Esophagus (tissue), 2 donors: Measurements from ENCODE around the gene TAPBP. TPM values are rescaled to one million over a fixed set of nuclear protein-coding genes. Genes with fewer than 3 reads are reported as not detected.
"Not testable (repeated sequence)": the region's sequence is repeated elsewhere in the genome, so short reads cannot be mapped to it uniquely, and the experiment has no call there.

Experiments used
- H3K27ac ChIP-seq, 2 donors: one replicate each; pipeline ENCODE4 v1.5.1; 2013; ENCODE audit warnings: low read depth in 2 of 2, mild to moderate bottlenecking in 2 of 2, inconsistent platforms in 1 of 2, low read length in 1 of 2, moderate library complexity in 1 of 2
- H3K27me3 ChIP-seq, 2 donors: one replicate each; pipeline ENCODE4 v1.6.1; 2013; ENCODE audit warnings: low read length in 2 of 2, control low read depth in 1 of 2, mild to moderate bottlenecking in 1 of 2; ENCODE audit not compliant: insufficient read depth in 2 of 2, control insufficient read depth in 1 of 2
- H3K36me3 ChIP-seq, 2 donors: one replicate each; pipeline ENCODE4 v1.6.1; 2013; ENCODE audit warnings: low read length in 1 of 2; ENCODE audit not compliant: control insufficient read depth in 2 of 2, insufficient read depth in 2 of 2
- H3K4me1 ChIP-seq, 2 donors: one replicate each; pipeline ENCODE4 v1.6.1; 2013; ENCODE audit warnings: low read length in 1 of 2; ENCODE audit not compliant: control insufficient read depth in 2 of 2, insufficient read depth in 2 of 2
- H3K4me3 ChIP-seq, 2 donors: one replicate each; pipeline ENCODE4 v1.5.1; 2013; ENCODE audit warnings: low read length in 2 of 2, mild to moderate bottlenecking in 2 of 2, low read depth in 1 of 2, moderate library complexity in 1 of 2
- H3K9me3 ChIP-seq, 2 donors: one replicate each; pipeline ENCODE4 v1.6.1; 2013; ENCODE audit warnings: mild to moderate bottlenecking in 2 of 2, low read depth in 1 of 2, low read length in 1 of 2, moderate library complexity in 1 of 2; ENCODE audit not compliant: control insufficient read depth in 2 of 2, insufficient read depth in 1 of 2
- WGBS, 2 donors: extraction: QIAGEN DNeasy Blood & Tissue Kit; methylation state at CpG; one replicate each; pipeline ENCODE4 v1.1.7; 2013; 5-methylcytosine and 5-hydroxymethylcytosine counted together
- polyA plus RNA-seq, 2 donors: library from polyadenylated mRNA; stranded (reverse); fragments of 200-250 nt; gene quantifications; one replicate each; pipeline ENCODE4 v1.2.3, GENCODE V29; 2013
- donor health status: healthy with polysubstance abuse.
- donor health status: Bipolar disorder and iron deficiency.

The TAPBP gene
- polyA plus RNA-seq, 2 donors: 20.1 to 39.8 TPM

GRCh38 chr6:33343953-33344611 lies 30.2 kb upstream of the TAPBP start:
- Histone ChIP-seq H3K4me1 (no peaks in the 10 kb centered on the region), H3K4me3 (no peak overlapping the region), H3K36me3 (no peaks in the 10 kb centered on the region), H3K9me3 (no peaks in the 10 kb centered on the region), H3K27ac (peak overlapping the region in 1 of 2 donors; percentile 2), H3K27me3 (no peaks in the 10 kb centered on the region)
- 72 to 74% methylated on average over 6 of the region's 6 CpGs for WGBS, 2 donors

- 87 to 90% methylated on average over 7 of the region's 7 CpGs for WGBS, 2 donors
- not testable (repeated sequence) for H3K36me3 ChIP-seq
- peak overlapping the region in 1 of 2 donors; percentile 7 for H3K27ac ChIP-seq
Observed at GRCh38 chr6:33343606-33343952, 29.7 kb upstream of the TAPBP start.

GRCh38 chr6:33339193-33339592 lies 25.3 kb upstream of the TAPBP start:
- Histone ChIP-seq H3K4me1 (no peaks in the 10 kb centered on the region), H3K9me3 (no peaks in the 10 kb centered on the region), H3K27me3 (no peaks in the 10 kb centered on the region), H3K4me3 (no peak overlapping the region), H3K36me3 (no peaks in the 10 kb centered on the region), H3K27ac (no peak overlapping the region)
- 78 to 82% methylated on average over 6 of the region's 6 CpGs for WGBS, 2 donors

More at GRCh38 chr6:33343606-33343952, 29.7 kb upstream of the TAPBP start:
- not testable (repeated sequence) for H3K9me3 ChIP-seq, H3K4me1 ChIP-seq, H3K4me3 ChIP-seq, H3K27me3 ChIP-seq

GRCh38 chr6:33336495-33336894 lies 22.6 kb upstream of the TAPBP start:
- 85 to 88% methylated on average over 3 of the region's 3 CpGs for WGBS, 2 donors
- no peak overlapping the region for H3K27ac ChIP-seq
- no peaks in the 10 kb centered on the region for H3K27me3 ChIP-seq
- no peaks in the 10 kb centered on the region for H3K4me1 ChIP-seq
- no peaks in the 10 kb centered on the region for H3K36me3 ChIP-seq
- no peak overlapping the region for H3K4me3 ChIP-seq
- no peaks in the 10 kb centered on the region for H3K9me3 ChIP-seq

- Histone ChIP-seq H3K36me3 (no peaks in the 10 kb centered on the region), H3K4me3 (no peak overlapping the region), H3K27ac (no peak overlapping the region), H3K4me1 (no peaks in the 10 kb centered on the region), H3K9me3 (no peaks in the 10 kb centered on the region), H3K27me3 (no peaks in the 10 kb centered on the region)
- 78 to 80% methylated on average over 4 of the region's 4 CpGs for WGBS, 2 donors
Observed at GRCh38 chr6:33335916-33336315, 22.0 kb upstream of the TAPBP start.

GRCh38 chr6:33333666-33334065 lies 19.8 kb upstream of the TAPBP start:
- peaks cover 0 to 2% of the 10 kb centered on the region in 2 donors for H3K4me1 ChIP-seq
- no peak overlapping the region for H3K4me3 ChIP-seq
- no peaks in the 10 kb centered on the region for H3K27me3 ChIP-seq
- 92 to 97% methylated on average over 4 of the region's 4 CpGs for WGBS, 2 donors
- no peaks in the 10 kb centered on the region for H3K9me3 ChIP-seq
- no peaks in the 10 kb centered on the region for H3K36me3 ChIP-seq
- H3K27ac ChIP-seq: no peak overlapping the region

GRCh38 chr6:33330736-33331135 lies 16.9 kb upstream of the TAPBP start:
- Histone ChIP-seq H3K9me3 (no peaks in the 10 kb centered on the region), H3K4me3 (no peak overlapping the region), H3K36me3 (no peaks in the 10 kb centered on the region), H3K27ac (no peak overlapping the region), H3K27me3 (no peaks in the 10 kb centered on the region), H3K4me1 (peaks cover 0 to 2% of the 10 kb centered on the region in 2 donors)
- WGBS, 2 donors: 81 to 88% methylated on average over 10 of the region's 10 CpGs

GRCh38 chr6:33329058-33329457 lies 15.2 kb upstream of the TAPBP start:
- no peak overlapping the region for H3K4me3 ChIP-seq
- 44 to 45% methylated on average over 5 of the region's 5 CpGs for WGBS, 2 donors
- H3K36me3 ChIP-seq: no peaks in the 10 kb centered on the region
- H3K9me3 ChIP-seq: no peaks in the 10 kb centered on the region
- peaks cover 0 to 2% of the 10 kb centered on the region in 2 donors for H3K4me1 ChIP-seq
- no peaks in the 10 kb centered on the region for H3K27me3 ChIP-seq
- no peak overlapping the region for H3K27ac ChIP-seq

- peak overlapping the region in 1 of 2 donors; percentile 92 for H3K4me3 ChIP-seq
- H3K36me3 ChIP-seq: peaks cover 15 to 17% of the 10 kb centered on the region in 2 donors
- H3K4me1 ChIP-seq: peaks cover 5 to 18% of the 10 kb centered on the region in 2 donors
- H3K27ac ChIP-seq: peak overlapping the region in 1 of 2 donors; percentile 89
- 23% methylated on average over 7 of the region's 7 CpGs for WGBS, 2 donors
- H3K9me3 ChIP-seq: no peaks in the 10 kb centered on the region
- no peaks in the 10 kb centered on the region for H3K27me3 ChIP-seq
Observed at GRCh38 chr6:33324125-33324524, 10.2 kb upstream of the TAPBP start.

- no peaks in the 10 kb centered on the region for H3K9me3 ChIP-seq
- H3K36me3 ChIP-seq: peaks cover 18 to 22% of the 10 kb centered on the region in 2 donors
- 3% methylated on average over 12 of the region's 12 CpGs for WGBS, 2 donors
- H3K4me3 ChIP-seq: peak overlapping the region; percentile 58 to 92
- H3K27ac ChIP-seq: peak overlapping the region; percentile 89 to 94
- H3K4me1 ChIP-seq: peaks cover 2 to 18% of the 10 kb centered on the region in 2 donors
- H3K27me3 ChIP-seq: no peaks in the 10 kb centered on the region
Observed at GRCh38 chr6:33323623-33323948, 9.7 kb upstream of the TAPBP start.
